Thymus (tissue), 11 donors: ENCODE measurements around the gene ERLIN1. TPM values are rescaled to one million over a fixed set of nuclear protein-coding genes. Genes with fewer than 3 reads are reported as not detected.

Source experiments
- DNase-seq, 9 donors: peaks; one replicate each; pipeline ENCODE4 v3.0.0-alpha.2; 2013; ENCODE audit warnings: low spot score in 9 of 9, low read depth in 6 of 9, missing footprints in 1 of 9
- H3K27ac ChIP-seq, 2 donors: one replicate each; pipeline ENCODE4 v1.5.1; 2013; ENCODE audit warnings: control low read depth in 1 of 2, low read depth in 1 of 2, low read length in 1 of 2, mild to moderate bottlenecking in 1 of 2, moderate library complexity in 1 of 2
- H3K27me3 ChIP-seq, 2 donors: one replicate each; pipeline ENCODE4 v1.5.1; 2013; ENCODE audit warnings: low read length in 1 of 2; ENCODE audit not compliant: control insufficient read depth in 2 of 2, insufficient read depth in 1 of 2
- H3K36me3 ChIP-seq, 2 donors: one replicate each; pipeline ENCODE4 v1.5.1; 2013; ENCODE audit warnings: low read length in 1 of 2, mild to moderate bottlenecking in 1 of 2, moderate library complexity in 1 of 2; ENCODE audit not compliant: control insufficient read depth in 2 of 2, insufficient read depth in 2 of 2
- H3K4me1 ChIP-seq, 2 donors: one replicate each; pipeline ENCODE4 v1.5.1; 2013; ENCODE audit warnings: low read length in 2 of 2; ENCODE audit not compliant: control insufficient read depth in 2 of 2, insufficient read depth in 2 of 2
- H3K4me3 ChIP-seq, 2 donors: one replicate each; pipeline ENCODE4 v1.5.1; 2013; ENCODE audit warnings: low read length in 2 of 2, control low read depth in 1 of 2, mild to moderate bottlenecking in 1 of 2
- H3K9me3 ChIP-seq, 2 donors: one replicate each; pipeline ENCODE4 v1.5.1; 2013; ENCODE audit warnings: low read length in 1 of 2, mild to moderate bottlenecking in 1 of 2; ENCODE audit not compliant: control insufficient read depth in 2 of 2, insufficient read depth in 1 of 2
- WGBS: extraction: QIAGEN DNeasy Blood & Tissue Kit; methylation state at CpG from one replicate; pipeline ENCODE4 v1.1.7; 2013; 5-methylcytosine and 5-hydroxymethylcytosine counted together
- polyA plus RNA-seq: library from polyadenylated mRNA; stranded (reverse); fragments of 200-250 nt; gene quantifications from one replicate; pipeline ENCODE4 v1.2.3, GENCODE V29; 2013
- total RNA-seq: library from RNA; stranded (reverse); fragments of 120-200 nt; gene quantifications from one replicate; pipeline ENCODE4 v1.2.4, GENCODE V29; 2013
- donor health status: healthy.

The ERLIN1 gene
- total and polyA plus RNA-seq, 2 donors: 8.2 to 12.1 TPM

DNA sequence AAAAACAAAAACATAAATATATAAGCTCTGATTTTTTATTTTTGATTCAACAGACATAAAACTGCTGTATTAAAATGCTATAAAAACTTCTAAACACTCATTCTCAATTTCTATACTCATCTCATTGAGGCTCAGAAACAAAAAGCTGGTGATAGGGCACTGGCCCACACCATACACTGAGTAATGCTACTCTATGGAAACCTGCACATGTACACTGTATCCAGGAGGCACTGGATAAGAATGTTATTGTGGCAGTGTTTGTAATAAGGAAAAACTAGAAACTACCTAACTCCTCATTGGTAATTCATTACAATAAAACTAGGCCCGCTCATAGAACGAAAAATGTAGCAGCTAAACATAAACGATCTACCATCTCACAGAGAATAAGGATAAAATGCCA lies 23.1 kb downstream of the ERLIN1 start:
- no peaks in the 10 kb centered on the region for H3K9me3 ChIP-seq
- DNase-seq: no peak

GRCh38 chr10:100158044-100158805 lies 27.6 kb downstream of the ERLIN1 start:
- Histone ChIP-seq H3K27ac (no peak overlapping the region), H3K4me1 (no peaks in the 10 kb centered on the region), H3K27me3 (no peaks in the 10 kb centered on the region), H3K4me3 (no peak overlapping the region), H3K9me3 (no peaks in the 10 kb centered on the region), H3K36me3 (peaks cover 7 to 43% of the 10 kb centered on the region in 2 donors)
- DNase-seq: no peak
- 96% methylated on average over 2 of the region's 2 CpGs for WGBS

More for the DNA sequence above, 23.1 kb downstream of the ERLIN1 start:
- H3K27ac ChIP-seq: no peak overlapping the region
- H3K27me3 ChIP-seq: no peaks in the 10 kb centered on the region
- H3K36me3 ChIP-seq: peaks cover 3 to 28% of the 10 kb centered on the region in 2 donors
- 98% methylated on average over 3 of the region's 3 CpGs for WGBS
- no peak overlapping the region for H3K4me3 ChIP-seq
- H3K4me1 ChIP-seq: no peaks in the 10 kb centered on the region

- Histone ChIP-seq H3K27ac (no peak overlapping the region), H3K4me1 (no peaks in the 10 kb centered on the region), H3K36me3 (peaks cover 16 to 51% of the 10 kb centered on the region in 2 donors), H3K27me3 (no peaks in the 10 kb centered on the region), H3K4me3 (no peak overlapping the region), H3K9me3 (no peaks in the 10 kb centered on the region)
- DNase-seq: no peak
These were observed 28.7 kb downstream of the ERLIN1 start for GRCh38 chr10:100157156-100157555.

GRCh38 chr10:100155936-100156335 lies 29.9 kb downstream of the ERLIN1 start:
- Histone ChIP-seq H3K27ac (no peak overlapping the region), H3K9me3 (no peaks in the 10 kb centered on the region), H3K36me3 (peaks cover 28 to 62% of the 10 kb centered on the region in 2 donors), H3K4me3 (no peak overlapping the region), H3K27me3 (no peaks in the 10 kb centered on the region), H3K4me1 (no peaks in the 10 kb centered on the region)
- WGBS: 98% methylated on average over 5 of the region's 5 CpGs
- no peak for DNase-seq

- Histone ChIP-seq H3K9me3 (no peaks in the 10 kb centered on the region), H3K36me3 (peaks cover 32 to 62% of the 10 kb centered on the region in 2 donors), H3K27ac (no peak overlapping the region), H3K27me3 (no peaks in the 10 kb centered on the region), H3K4me3 (no peak overlapping the region), H3K4me1 (no peaks in the 10 kb centered on the region)
- WGBS: 99% methylated on average over 4 of the region's 4 CpGs
- DNase-seq: no peak
These were observed 31.2 kb downstream of the ERLIN1 start for GRCh38 chr10:100154666-100155065.

- H3K36me3 ChIP-seq: peaks cover 32 to 62% of the 10 kb centered on the region in 2 donors
- H3K27ac ChIP-seq: no peak overlapping the region
- no peak overlapping the region for H3K4me3 ChIP-seq
- no peak for DNase-seq
- 94% methylated on average over 4 of the region's 4 CpGs for WGBS
- no peaks in the 10 kb centered on the region for H3K4me1 ChIP-seq
- H3K9me3 ChIP-seq: no peaks in the 10 kb centered on the region
- no peaks in the 10 kb centered on the region for H3K27me3 ChIP-seq
These were observed 32.5 kb downstream of the ERLIN1 start for GRCh38 chr10:100153239-100153825.

GRCh38 chr10:100151723-100152300 lies 34.0 kb downstream of the ERLIN1 start:
- H3K36me3 ChIP-seq: peaks cover 32 to 56% of the 10 kb centered on the region in 2 donors
- 96% methylated on average over 6 of the region's 6 CpGs for WGBS
- H3K27me3 ChIP-seq: no peaks in the 10 kb centered on the region
- no peak for DNase-seq
- no peaks in the 10 kb centered on the region for H3K9me3 ChIP-seq
- H3K4me3 ChIP-seq: no peak overlapping the region
- H3K4me1 ChIP-seq: no peaks in the 10 kb centered on the region
- no peak overlapping the region for H3K27ac ChIP-seq

GRCh38 chr10:100148353-100149211 lies 37.2 kb downstream of the ERLIN1 start:
- Histone ChIP-seq H3K4me1 (no peaks in the 10 kb centered on the region), H3K36me3 (peaks cover 28 to 33% of the 10 kb centered on the region in 2 donors), H3K27ac (no peak overlapping the region), H3K4me3 (no peak overlapping the region), H3K9me3 (no peaks in the 10 kb centered on the region), H3K27me3 (peaks cover 0 to 2% of the 10 kb centered on the region in 2 donors)
- no peak for DNase-seq
- 95% methylated on average over 8 of the region's 8 CpGs for WGBS
